Lower leg skin (tissue), 3 donors: ENCODE measurements around the gene GAS2L2.

Source experiments
- POLR2A ChIP-seq, 2 donors: fragments of 450-650 bp; IDR thresholded peaks; one replicate each; pipeline ENCODE4 v1.6.1; 2016 to 2017; ENCODE audit warnings: antibody characterized with exemption in 2 of 2, mild to moderate bottlenecking in 1 of 2, moderate library complexity in 1 of 2
- TF ChIP-seq, protein P1 (sequence below), 3 donors: fragments of 450-650 bp; IDR thresholded peaks; one replicate each; pipeline ENCODE4 v1.5.1; 2016; ENCODE audit warnings: antibody characterized with exemption in 3 of 3, mild to moderate bottlenecking in 3 of 3, moderate library complexity in 2 of 3

DNA sequence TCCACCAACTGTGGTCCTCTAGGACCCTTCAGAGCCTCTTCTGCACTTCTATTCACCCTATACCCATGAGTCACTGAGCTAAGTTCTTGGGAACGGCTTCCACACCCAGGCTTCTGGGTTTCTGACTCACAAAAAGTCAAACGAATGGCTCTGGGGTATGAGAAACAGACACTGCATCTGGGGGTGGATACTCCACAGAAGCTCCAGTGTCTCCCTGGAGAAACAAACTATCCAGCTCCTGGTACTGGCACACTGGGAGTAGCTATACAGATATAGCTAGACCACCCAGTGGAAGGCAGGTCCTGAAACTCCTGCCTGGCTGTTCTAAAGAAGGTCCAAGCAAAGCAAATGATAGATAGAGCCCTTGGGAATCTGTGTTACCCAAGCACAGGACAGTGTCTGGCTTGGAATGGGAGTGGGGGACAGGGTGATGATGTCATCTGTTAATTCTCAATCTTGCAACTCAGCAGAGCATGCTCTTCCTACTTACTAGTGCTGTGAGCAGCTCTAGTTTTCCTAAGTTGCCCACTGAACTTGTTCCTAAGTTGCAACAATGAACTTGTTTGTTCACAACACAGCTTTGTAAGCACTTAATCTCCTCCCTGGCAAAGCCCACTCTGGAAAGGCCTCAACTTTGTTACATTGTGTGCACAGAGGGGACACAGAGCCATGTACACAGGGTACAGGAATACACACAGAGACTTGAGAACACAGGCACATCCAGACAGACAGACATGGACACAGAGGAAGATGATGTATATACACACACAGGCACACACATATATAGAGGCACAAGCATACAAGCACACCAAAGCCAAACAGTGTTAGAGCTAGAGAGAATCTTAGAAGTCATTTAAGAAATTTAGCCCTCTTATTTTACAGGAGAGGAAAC lies 35.7 kb upstream of the GAS2L2 start:
- no peak for TF ChIP-seq POLR2A (IDR thresholded peaks at IDR 0.05)
- TF ChIP-seq, protein P1, sequence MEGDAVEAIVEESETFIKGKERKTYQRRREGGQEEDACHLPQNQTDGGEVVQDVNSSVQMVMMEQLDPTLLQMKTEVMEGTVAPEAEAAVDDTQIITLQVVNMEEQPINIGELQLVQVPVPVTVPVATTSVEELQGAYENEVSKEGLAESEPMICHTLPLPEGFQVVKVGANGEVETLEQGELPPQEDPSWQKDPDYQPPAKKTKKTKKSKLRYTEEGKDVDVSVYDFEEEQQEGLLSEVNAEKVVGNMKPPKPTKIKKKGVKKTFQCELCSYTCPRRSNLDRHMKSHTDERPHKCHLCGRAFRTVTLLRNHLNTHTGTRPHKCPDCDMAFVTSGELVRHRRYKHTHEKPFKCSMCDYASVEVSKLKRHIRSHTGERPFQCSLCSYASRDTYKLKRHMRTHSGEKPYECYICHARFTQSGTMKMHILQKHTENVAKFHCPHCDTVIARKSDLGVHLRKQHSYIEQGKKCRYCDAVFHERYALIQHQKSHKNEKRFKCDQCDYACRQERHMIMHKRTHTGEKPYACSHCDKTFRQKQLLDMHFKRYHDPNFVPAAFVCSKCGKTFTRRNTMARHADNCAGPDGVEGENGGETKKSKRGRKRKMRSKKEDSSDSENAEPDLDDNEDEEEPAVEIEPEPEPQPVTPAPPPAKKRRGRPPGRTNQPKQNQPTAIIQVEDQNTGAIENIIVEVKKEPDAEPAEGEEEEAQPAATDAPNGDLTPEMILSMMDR (IDR thresholded peaks at IDR 0.05), result no peak
